HEK293 (cell line): ENCODE results near the gene AMN.

Experiments
- CTCF ChIP-seq: fragments of 450-650 bp; formaldehyde crosslinking; IDR thresholded peaks from 2 replicates; pipeline ENCODE4 v1.5.1; 2016; ENCODE audit warnings: missing biosample characterization, missing genetic modification characterization
- REST ChIP-seq: fragments of 450-650 bp; formaldehyde crosslinking; IDR thresholded peaks from 2 replicates; pipeline ENCODE4 v1.5.1; 2016; ENCODE audit warnings: missing biosample characterization, missing genetic modification characterization
- YY1 ChIP-seq: fragments of 450-650 bp; formaldehyde crosslinking; IDR thresholded peaks from 2 replicates; pipeline ENCODE4 v1.5.1; 2018; ENCODE audit warnings: missing biosample characterization, missing genetic modification characterization
- ZBTB8A ChIP-seq: fragments of 450-650 bp; formaldehyde crosslinking; IDR thresholded peaks from 2 replicates; pipeline ENCODE4 v1.5.1; 2016; ENCODE audit warnings: missing biosample characterization, missing genetic modification characterization
- ZFP3 ChIP-seq: fragments of 450-650 bp; formaldehyde crosslinking; IDR thresholded peaks from 2 replicates; pipeline ENCODE4 v1.5.1; 2016; ENCODE audit warnings: low read depth, missing biosample characterization, missing genetic modification characterization
- ZFP37 ChIP-seq: fragments of 450-650 bp; formaldehyde crosslinking; IDR thresholded peaks from 2 replicates; pipeline ENCODE4 v1.5.1; 2016; ENCODE audit warnings: missing biosample characterization, missing genetic modification characterization
- ZNF600 ChIP-seq: fragments of 450-650 bp; formaldehyde crosslinking; IDR thresholded peaks from 2 replicates; pipeline ENCODE4 v1.5.1; 2016; ENCODE audit warnings: missing biosample characterization, missing genetic modification characterization
- ZSCAN18 ChIP-seq: fragments of 450-650 bp; formaldehyde crosslinking; IDR thresholded peaks from 2 replicates; pipeline ENCODE4 v1.5.1; 2016; ENCODE audit warnings: missing biosample characterization, missing genetic modification characterization

- no peak for TF ChIP-seq ZSCAN18
- no peak for TF ChIP-seq REST (tag by site-specific recombination)
- TF ChIP-seq ZFP37 (tag by site-specific recombination) = no peak
- no peak for TF ChIP-seq CTCF (tag by site-specific recombination)
- TF ChIP-seq YY1 (tag by site-specific recombination) = no peak
- no peak for TF ChIP-seq ZBTB8A (tag by site-specific recombination)
- no peak for TF ChIP-seq ZFP3 (tag by site-specific recombination)
- TF ChIP-seq ZNF600 = no peak
These were observed 10.3 kb upstream of the AMN start for GRCh38 chr14:102911991-102912761.
